NT2/D1 (cell line): ENCODE data around the gene SUSD1.

Experiments
- DNase-seq: peaks from one replicate; pipeline ENCODE4 v3.0.0-alpha.2; 2011; ENCODE audit warnings: low read depth, low spot score
- H3K27me3 ChIP-seq: 2 replicates; pipeline ENCODE4 v1.6.0; 2011; ENCODE audit warnings: mild to moderate bottlenecking; ENCODE audit not compliant: insufficient read length, insufficient read depth
- H3K36me3 ChIP-seq: 2 replicates; pipeline ENCODE4 v1.6.1; 2011; ENCODE audit warnings: mild to moderate bottlenecking, low read length, mixed read lengths; ENCODE audit not compliant: insufficient read depth, insufficient read length
- H3K4me1 ChIP-seq: 2 replicates; pipeline ENCODE4 v1.5.1; 2011; ENCODE audit not compliant: insufficient read depth, insufficient read length
- H3K4me3 ChIP-seq: 2 replicates; pipeline ENCODE4 v1.5.1; 2011; ENCODE audit warnings: low read depth; ENCODE audit not compliant: insufficient read length
- H3K9ac ChIP-seq: 2 replicates; pipeline ENCODE4 v1.6.0; 2011; ENCODE audit warnings: low read depth; ENCODE audit not compliant: insufficient read length
- H3K9me3 ChIP-seq: 2 replicates; pipeline ENCODE4 v1.5.1; 2011; ENCODE audit warnings: mild to moderate bottlenecking, low read length; ENCODE audit not compliant: insufficient read depth
- SUZ12 ChIP-seq: IDR thresholded peaks from 2 replicates; pipeline ENCODE4 v1.6.1; 2011; ENCODE audit not compliant: insufficient read length, insufficient read depth; ENCODE audit errors: extremely low read depth
- YY1 ChIP-seq: IDR thresholded peaks from 2 replicates; pipeline ENCODE4 v1.6.1; 2011; ENCODE audit not compliant: insufficient read length, insufficient read depth
- ZNF274 ChIP-seq: IDR thresholded peaks from 2 replicates; pipeline ENCODE4 v1.6.1; 2011; ENCODE audit warnings: mild to moderate bottlenecking, low read depth, low read length

The SUSD1 gene

DNA sequence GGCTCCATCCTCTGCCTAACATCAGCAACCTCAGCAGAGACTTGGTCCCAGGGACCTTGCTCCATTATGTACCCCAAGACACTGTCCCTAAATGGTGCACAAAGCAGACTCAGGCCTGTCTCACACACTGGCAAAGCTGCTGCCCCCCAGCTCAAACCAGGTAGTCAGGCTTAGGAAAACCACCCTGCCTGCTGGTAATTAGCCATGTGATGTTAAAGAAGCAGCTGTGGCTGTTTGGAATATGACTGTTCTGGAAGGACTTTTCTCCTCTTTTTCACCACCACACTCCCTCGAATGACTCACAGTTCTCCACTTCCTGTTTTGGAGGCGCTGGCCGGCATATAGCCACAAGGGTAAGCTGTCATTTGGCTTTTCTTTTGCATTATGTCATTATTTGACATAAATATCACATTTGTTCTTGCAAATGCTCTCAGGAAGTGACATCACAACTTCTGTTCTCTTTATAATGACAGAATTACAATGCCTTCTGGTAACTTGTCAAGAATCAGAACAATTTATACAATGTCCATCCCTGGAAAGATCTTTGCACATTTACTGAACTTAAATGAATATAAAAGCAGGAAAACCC, 113.9 kb downstream of the SUSD1 start:
- no peak overlapping the region for H3K9ac ChIP-seq
- H3K36me3 ChIP-seq = peaks cover 23% of the 10 kb centered on the region
- TF ChIP-seq SUZ12 = no peak
- TF ChIP-seq YY1 = no peak
- no peak for TF ChIP-seq ZNF274
- no peaks in the 10 kb centered on the region for H3K27me3 ChIP-seq
- H3K4me1 ChIP-seq = peaks cover 4% of the 10 kb centered on the region
- no peaks in the 10 kb centered on the region for H3K9me3 ChIP-seq
- no peak overlapping the region for H3K4me3 ChIP-seq
- DNase-seq = no peak

DNA sequence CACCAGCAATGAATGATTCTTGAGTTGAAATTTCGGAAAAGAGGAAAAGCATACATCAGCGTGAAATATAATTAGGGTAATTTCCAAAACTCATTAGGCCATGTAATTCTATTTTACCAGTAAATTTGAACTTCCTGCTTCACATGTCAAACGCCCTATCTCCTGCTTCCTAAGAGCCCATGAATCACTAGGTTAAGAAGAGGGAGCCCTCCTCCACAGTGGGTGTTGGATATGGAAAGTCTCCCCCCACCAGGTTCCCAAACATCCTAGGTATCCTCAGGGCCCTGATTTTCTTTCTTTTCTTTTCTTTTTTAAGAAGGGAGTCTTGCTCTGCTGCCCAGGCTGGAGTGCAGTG, 115.2 kb downstream of the SUSD1 start:
- Histone ChIP-seq H3K4me1 (peaks cover 2% of the 10 kb centered on the region), H3K4me3 (no peak overlapping the region), H3K9ac (no peak overlapping the region), H3K9me3 (no peaks in the 10 kb centered on the region), H3K27me3 (no peaks in the 10 kb centered on the region), H3K36me3 (peaks cover 23% of the 10 kb centered on the region)
- no peak for DNase-seq
- TF ChIP-seq ZNF274 (no peak), SUZ12 (no peak), YY1 (no peak)

DNA sequence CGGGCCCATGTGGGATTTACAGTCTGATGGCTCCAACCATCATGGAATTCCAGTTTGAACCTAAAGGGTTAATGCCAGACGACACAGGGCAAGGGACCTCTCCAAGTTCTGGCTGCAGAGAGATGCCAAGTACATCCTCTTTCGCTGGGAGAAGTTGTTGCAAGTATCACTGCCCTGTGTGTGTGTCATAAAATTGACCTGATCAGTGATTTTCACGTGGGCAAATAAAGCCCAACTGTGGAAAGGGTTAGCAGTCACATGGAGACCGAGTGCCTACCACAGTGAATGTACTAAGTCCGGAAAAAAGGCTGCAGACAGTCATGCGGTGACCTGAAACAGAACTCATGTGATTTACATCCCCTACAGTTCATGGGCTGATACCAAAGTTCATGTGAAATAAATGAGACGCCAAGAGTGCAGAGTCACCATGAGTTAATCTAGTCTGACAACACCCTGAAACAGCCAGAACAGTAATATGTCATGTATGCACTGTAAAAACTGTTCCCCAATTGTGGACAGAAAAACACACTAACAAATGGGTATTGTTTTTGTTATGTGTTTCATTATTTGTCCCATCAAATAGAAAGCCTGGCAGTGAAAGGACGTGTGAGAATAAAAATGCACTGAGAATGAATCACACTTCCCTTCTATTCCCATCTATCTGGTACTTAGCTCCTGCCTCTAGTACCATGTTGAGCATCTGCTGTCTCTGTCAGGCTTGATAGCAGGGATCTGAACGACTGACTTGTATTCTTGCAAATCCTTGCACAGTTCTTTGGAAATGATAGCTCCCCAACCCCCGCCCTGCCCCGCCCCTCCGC, 115.7 kb downstream of the SUSD1 start:
- Histone ChIP-seq H3K27me3 (no peaks in the 10 kb centered on the region), H3K9me3 (no peaks in the 10 kb centered on the region), H3K4me3 (no peak overlapping the region), H3K9ac (no peak overlapping the region), H3K36me3 (peaks cover 23% of the 10 kb centered on the region), H3K4me1 (no peaks in the 10 kb centered on the region)
- no peak for DNase-seq
- TF ChIP-seq SUZ12 = no peak
- TF ChIP-seq YY1 = no peak
- no peak for TF ChIP-seq ZNF274

DNA sequence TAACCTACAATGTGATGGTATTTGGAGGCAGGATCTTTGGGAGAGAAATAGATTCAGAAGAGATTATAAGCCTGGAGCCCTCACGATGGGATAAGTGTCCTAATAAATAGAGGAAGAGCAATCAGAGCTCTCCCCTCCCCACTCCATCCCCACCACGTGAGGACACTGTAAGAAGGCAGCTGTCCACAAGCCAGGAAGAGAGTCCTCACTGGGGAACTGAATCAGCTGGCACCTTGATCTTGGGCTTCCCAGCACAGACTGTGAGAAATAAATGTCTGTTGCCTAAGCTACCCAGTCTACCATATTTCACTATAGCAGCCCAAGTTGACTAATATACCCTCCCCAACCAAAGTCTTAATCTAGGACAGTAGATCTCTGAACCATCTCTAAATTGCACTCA, 118.1 kb downstream of the SUSD1 start:
- Histone ChIP-seq H3K27me3 (no peaks in the 10 kb centered on the region), H3K4me1 (no peaks in the 10 kb centered on the region), H3K4me3 (no peak overlapping the region), H3K9ac (no peak overlapping the region), H3K36me3 (peaks cover 18% of the 10 kb centered on the region), H3K9me3 (no peaks in the 10 kb centered on the region)
- DNase-seq = no peak
- TF ChIP-seq SUZ12 (no peak), YY1 (no peak)

DNA sequence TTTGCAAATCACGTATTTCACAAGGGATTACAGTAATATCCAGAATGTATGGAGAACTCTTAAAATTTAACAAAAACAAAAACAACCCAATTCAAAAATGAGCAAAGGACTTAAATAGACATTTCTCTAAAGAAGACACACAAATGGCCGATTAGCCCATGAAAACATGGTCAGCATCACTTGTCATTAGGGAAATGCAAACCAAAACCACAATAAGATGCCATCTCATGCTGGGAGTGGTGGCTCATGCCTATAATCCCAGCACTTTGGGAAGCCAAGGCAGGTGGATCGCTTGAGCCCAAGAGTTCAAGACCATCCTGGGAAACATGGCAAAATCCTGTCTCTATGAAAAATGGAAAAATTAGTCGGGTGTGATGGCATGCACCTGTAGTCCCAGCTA, 120.2 kb downstream of the SUSD1 start:
- Histone ChIP-seq H3K4me3 (no peak overlapping the region), H3K9me3 (no peaks in the 10 kb centered on the region), H3K9ac (no peak overlapping the region), H3K4me1 (no peaks in the 10 kb centered on the region), H3K36me3 (peaks cover 10% of the 10 kb centered on the region), H3K27me3 (no peaks in the 10 kb centered on the region)
- no peak for DNase-seq
- TF ChIP-seq YY1 (no peak), SUZ12 (no peak), ZNF274 (no peak)

DNA sequence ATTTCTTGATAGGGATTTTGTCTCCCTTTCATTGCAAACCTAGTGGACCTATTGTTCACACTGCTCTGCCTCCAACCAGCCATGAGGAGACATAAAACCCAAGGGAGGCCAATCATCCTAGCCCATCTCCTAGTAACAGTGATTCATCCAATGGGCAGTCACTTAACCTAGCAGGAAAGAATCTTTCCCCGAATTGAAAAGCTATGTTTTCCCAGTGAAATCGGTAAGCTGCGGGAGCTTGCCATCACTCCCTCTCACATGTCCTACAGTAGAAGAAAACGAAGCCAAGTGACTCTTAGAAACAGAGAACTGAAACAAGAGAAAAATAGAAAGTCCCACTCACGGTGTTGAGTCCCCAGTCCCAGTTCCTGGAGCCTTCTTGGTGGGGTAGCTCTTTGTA, 123.3 kb downstream of the SUSD1 start:
- TF ChIP-seq SUZ12 (no peak), ZNF274 (no peak), YY1 (no peak)
- no peaks in the 10 kb centered on the region for H3K4me1 ChIP-seq

More for the DNA sequence above, 123.3 kb downstream of the SUSD1 start:
- H3K9me3 ChIP-seq = 0 out of 2 replicates have a peak, but pooled peaks cover 3% of the 10 kb centered on the region
- H3K4me3 ChIP-seq = no peak overlapping the region
- H3K9ac ChIP-seq = no peak overlapping the region
- DNase-seq = no peak
- H3K36me3 ChIP-seq = no peaks in the 10 kb centered on the region
- no peaks in the 10 kb centered on the region for H3K27me3 ChIP-seq
